HepG2 (cell line): Measurements from ENCODE around the gene ZFPL1. TPM values are rescaled to one million over a fixed set of nuclear protein-coding genes. Genes with fewer than 3 reads are reported as not detected.

Experiments
- GZF1 ChIP-seq: sonication (generic); formaldehyde crosslinking; IDR thresholded peaks from 2 replicates; pipeline ENCODE4 v1.5.1; 2020; ENCODE audit warnings: mild to moderate bottlenecking, missing genetic modification reagents
- NFIC ChIP-seq: IDR thresholded peaks from 2 replicates; pipeline ENCODE4 v1.6.1; 2012; ENCODE audit warnings: mild to moderate bottlenecking, low read length, inconsistent platforms
- PHF20 ChIP-seq: sonication (generic); formaldehyde crosslinking; IDR thresholded peaks from 2 replicates; pipeline ENCODE4 v1.5.0; 2020; ENCODE audit warnings: mild to moderate bottlenecking, missing genetic modification reagents
- RBM22 ChIP-seq: fragments of 200-400 bp; formaldehyde crosslinking; optimal IDR thresholded peaks from 2 replicates; pipeline ENCODE3; 2017; ENCODE audit warnings: mild to moderate bottlenecking, low read length, moderate library complexity
- TBX3 ChIP-seq: fragments of 450-650 bp; IDR thresholded peaks from 2 replicates; pipeline ENCODE4 v1.6.1; 2017; ENCODE audit warnings: antibody characterized with exemption, mild to moderate bottlenecking, inconsistent platforms, borderline replicate concordance
- ZBTB7B ChIP-seq: sonication (generic); formaldehyde crosslinking; IDR thresholded peaks from 2 replicates; pipeline ENCODE4 v1.4.0; 2020; ENCODE audit warnings: missing genetic modification reagents
- ZFP37 ChIP-seq: sonication (generic); formaldehyde crosslinking; IDR thresholded peaks from 2 replicates; pipeline ENCODE4 v1.4.0; 2020; ENCODE audit warnings: missing genetic modification reagents, borderline replicate concordance
- ZNF543 ChIP-seq: sonication (generic); formaldehyde crosslinking; IDR thresholded peaks from 2 replicates; pipeline ENCODE4 v1.4.0; 2020; ENCODE audit warnings: mild to moderate bottlenecking, missing genetic modification reagents
- ZNF558 ChIP-seq: sonication (generic); formaldehyde crosslinking; IDR thresholded peaks from 2 replicates; pipeline ENCODE4 v1.9.0; 2022; ENCODE audit warnings: mild to moderate bottlenecking, missing genetic modification reagents, borderline replicate concordance
- ZNF616 ChIP-seq: sonication (generic); formaldehyde crosslinking; IDR thresholded peaks from 2 replicates; pipeline ENCODE4 v1.5.0; 2020; ENCODE audit warnings: low read depth, mild to moderate bottlenecking, missing genetic modification reagents
- ZNF674 ChIP-seq: sonication (generic); formaldehyde crosslinking; IDR thresholded peaks from 2 replicates; pipeline ENCODE4 v1.5.0; 2020; ENCODE audit warnings: low read depth, mild to moderate bottlenecking, missing genetic modification reagents
- ZNF678 ChIP-seq: sonication (generic); formaldehyde crosslinking; IDR thresholded peaks from 2 replicates; pipeline ENCODE4 v1.4.0; 2020; ENCODE audit warnings: mild to moderate bottlenecking, missing genetic modification reagents
- polyA plus RNA-seq, 8 experiments: library from polyadenylated mRNA; depleted of rRNA in 3 of 8; stranded (reverse) in 7 of 8; unstranded in 1 of 8; fragments of >200 nt; fragmentation: Illumina TruSeq in 4 of 8; extraction: Trizol in 4 of 8; gene quantifications; 2 replicates each; pipeline versions ENCODE4 v1.2.1 to v1.2.3, GENCODE V29; 2011 to 2016; ENCODE audit warnings: low read depth in 4 of 8, missing spikeins in 1 of 8, mixed read lengths in 1 of 8; ENCODE audit not compliant: insufficient read depth in 1 of 8
- total RNA-seq, 5 experiments: library from RNA; depleted of rRNA; stranded (reverse); fragments of >200 nt; fragmentation: Illumina TruSeq; extraction: Trizol; gene quantifications; 2 replicates each; pipeline ENCODE4 v1.2.3, GENCODE V29; 2016; ENCODE audit warnings: low read depth in 1 of 5
- TF ChIP-seq, protein P1 (sequence below): sonication (generic); formaldehyde crosslinking; IDR thresholded peaks from 2 replicates; pipeline ENCODE4 v1.4.0; 2020; ENCODE audit warnings: missing genetic modification reagents
- TF ChIP-seq, protein P2 (sequence below): fragments of 450-650 bp; IDR thresholded peaks from 2 replicates; pipeline ENCODE4 v1.6.1; 2017; ENCODE audit warnings: mild to moderate bottlenecking
- TF ChIP-seq, protein P3 (sequence below): sonication (generic); formaldehyde crosslinking; IDR thresholded peaks from 2 replicates; pipeline ENCODE4 v1.8.0; 2022; ENCODE audit warnings: mild to moderate bottlenecking, missing genetic modification reagents, borderline replicate concordance

Gene ZFPL1
- total and polyA plus RNA-seq, 2 of the 13 experiments (the other 11 are each of a cell fraction or from before 2014, with no cell fraction given) = 32.2 to 56.0 TPM

DNA sequence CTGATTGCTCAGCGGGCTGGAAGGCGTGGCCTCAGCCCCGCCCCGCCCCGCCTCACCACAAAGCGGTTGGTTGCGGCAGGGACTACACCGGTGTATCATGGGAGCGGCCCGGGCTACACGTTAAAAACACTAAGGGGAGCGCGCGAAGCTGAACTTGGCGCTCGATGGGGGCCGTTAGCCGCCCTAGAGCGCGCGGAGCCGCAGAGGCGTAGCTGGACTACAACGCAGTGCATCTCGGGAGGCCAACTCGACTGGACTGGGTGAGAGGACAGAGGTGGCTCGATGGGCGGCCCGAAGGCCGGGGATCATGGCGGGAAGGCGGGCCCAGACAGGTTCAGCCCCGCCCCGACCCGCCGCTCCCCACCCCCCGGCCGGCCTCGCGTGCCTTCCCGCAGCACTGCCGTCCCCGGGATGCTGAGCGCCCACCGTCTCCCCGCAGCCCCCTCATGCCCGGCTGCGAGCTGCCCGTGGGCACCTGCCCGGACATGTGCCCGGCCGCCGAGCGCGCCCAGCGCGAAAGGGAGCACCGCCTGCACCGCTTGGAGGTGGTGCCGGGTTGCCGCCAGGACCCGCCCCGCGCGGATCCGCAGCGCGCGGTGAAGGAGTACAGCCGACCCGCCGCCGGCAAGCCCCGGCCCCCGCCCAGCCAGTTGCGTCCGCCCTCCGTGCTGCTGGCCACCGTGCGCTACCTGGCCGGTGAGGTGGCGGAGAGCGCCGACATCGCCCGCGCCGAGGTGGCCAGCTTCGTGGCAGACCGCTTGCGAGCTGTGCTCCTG is 43.0 kb upstream of the ZFPL1 start, which contains the start of gene SAC3D1 (continued):
- TF ChIP-seq, protein P1, sequence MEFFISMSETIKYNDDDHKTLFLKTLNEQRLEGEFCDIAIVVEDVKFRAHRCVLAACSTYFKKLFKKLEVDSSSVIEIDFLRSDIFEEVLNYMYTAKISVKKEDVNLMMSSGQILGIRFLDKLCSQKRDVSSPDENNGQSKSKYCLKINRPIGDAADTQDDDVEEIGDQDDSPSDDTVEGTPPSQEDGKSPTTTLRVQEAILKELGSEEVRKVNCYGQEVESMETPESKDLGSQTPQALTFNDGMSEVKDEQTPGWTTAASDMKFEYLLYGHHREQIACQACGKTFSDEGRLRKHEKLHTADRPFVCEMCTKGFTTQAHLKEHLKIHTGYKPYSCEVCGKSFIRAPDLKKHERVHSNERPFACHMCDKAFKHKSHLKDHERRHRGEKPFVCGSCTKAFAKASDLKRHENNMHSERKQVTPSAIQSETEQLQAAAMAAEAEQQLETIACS (CRISPR knock-in tag) = peak; percentile 78
- TF ChIP-seq TBX3 (peak; percentile 49; the same call in 1 of the 2 replicates), ZNF543 (CRISPR knock-in tag) (peak; percentile 55; the same call in 1 of the 2 replicates), ZNF616 (CRISPR knock-in tag) (no peak; the same call in 1 of the 2 replicates), ZFP37 (CRISPR knock-in tag) (0 out of 2 replicates have a peak, but pooled peaks have one; percentile 41), NFIC (no peak), PHF20 (CRISPR knock-in tag) (peak; percentile 56), RBM22 (peak; percentile 77), ZNF678 (CRISPR knock-in tag) (peak; percentile 47; the same call in 1 of the 2 replicates), ZNF674 (CRISPR knock-in tag) (no peak), ZNF558 (CRISPR knock-in tag) (peak; percentile 45; the same call in 1 of the 2 replicates), ZBTB7B (CRISPR knock-in tag) (peak; percentile 66; the same call in 1 of the 2 replicates), GZF1 (CRISPR knock-in tag) (no peak)
- TF ChIP-seq, protein P2, sequence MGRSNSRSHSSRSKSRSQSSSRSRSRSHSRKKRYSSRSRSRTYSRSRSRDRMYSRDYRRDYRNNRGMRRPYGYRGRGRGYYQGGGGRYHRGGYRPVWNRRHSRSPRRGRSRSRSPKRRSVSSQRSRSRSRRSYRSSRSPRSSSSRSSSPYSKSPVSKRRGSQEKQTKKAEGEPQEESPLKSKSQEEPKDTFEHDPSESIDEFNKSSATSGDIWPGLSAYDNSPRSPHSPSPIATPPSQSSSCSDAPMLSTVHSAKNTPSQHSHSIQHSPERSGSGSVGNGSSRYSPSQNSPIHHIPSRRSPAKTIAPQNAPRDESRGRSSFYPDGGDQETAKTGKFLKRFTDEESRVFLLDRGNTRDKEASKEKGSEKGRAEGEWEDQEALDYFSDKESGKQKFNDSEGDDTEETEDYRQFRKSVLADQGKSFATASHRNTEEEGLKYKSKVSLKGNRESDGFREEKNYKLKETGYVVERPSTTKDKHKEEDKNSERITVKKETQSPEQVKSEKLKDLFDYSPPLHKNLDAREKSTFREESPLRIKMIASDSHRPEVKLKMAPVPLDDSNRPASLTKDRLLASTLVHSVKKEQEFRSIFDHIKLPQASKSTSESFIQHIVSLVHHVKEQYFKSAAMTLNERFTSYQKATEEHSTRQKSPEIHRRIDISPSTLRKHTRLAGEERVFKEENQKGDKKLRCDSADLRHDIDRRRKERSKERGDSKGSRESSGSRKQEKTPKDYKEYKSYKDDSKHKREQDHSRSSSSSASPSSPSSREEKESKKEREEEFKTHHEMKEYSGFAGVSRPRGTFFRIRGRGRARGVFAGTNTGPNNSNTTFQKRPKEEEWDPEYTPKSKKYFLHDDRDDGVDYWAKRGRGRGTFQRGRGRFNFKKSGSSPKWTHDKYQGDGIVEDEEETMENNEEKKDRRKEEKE = no peak
- TF ChIP-seq, protein P3, sequence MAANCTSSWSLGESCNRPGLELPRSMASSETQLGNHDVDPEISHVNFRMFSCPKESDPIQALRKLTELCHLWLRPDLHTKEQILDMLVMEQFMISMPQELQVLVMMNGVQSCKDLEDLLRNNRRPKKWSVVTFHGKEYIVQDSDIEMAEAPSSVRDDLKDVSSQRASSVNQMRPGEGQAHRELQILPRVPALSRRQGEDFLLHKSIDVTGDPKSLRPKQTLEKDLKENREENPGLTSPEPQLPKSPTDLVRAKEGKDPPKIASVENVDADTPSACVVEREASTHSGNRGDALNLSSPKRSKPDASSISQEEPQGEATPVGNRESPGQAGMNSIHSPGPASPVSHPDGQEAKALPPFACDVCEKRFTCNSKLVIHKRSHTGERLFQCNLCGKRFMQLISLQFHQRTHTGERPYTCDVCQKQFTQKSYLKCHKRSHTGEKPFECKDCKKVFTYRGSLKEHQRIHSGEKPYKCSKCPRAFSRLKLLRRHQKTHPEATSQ = peak; percentile 64; the same call in 1 of the 2 replicates
